Activated CD4-positive, alpha-beta T cell treated with anti-CD3 and anti-CD28 coated beads, Interleukin-2, amount 10 ng/mL, durations not matched to agents 24 days and 14 days (primary cell): ENCODE results near the gene MIGA2. TPM values are rescaled to one million over a fixed set of nuclear protein-coding genes. Genes with fewer than 3 reads are reported as not detected.
"Not testable (repeated sequence)": the region's sequence is repeated elsewhere in the genome, so short reads cannot be mapped to it uniquely, and the experiment has no call there.

Experiments used
- DNase-seq: peaks from one replicate; pipeline ENCODE4 v3.0.0; 2022
- H3K27ac Mint-ChIP-seq: one replicate; pipeline ENCODE4 v1.8.0; 2022; ENCODE audit warnings: mild to moderate bottlenecking, mixed read lengths
- H3K27me3 Mint-ChIP-seq: one replicate; pipeline ENCODE4 v1.8.0; 2022; ENCODE audit warnings: mixed read lengths
- H3K36me3 Mint-ChIP-seq: one replicate; pipeline ENCODE4 v1.8.0; 2022; ENCODE audit warnings: low read depth, mild to moderate bottlenecking, mixed read lengths
- H3K4me1 Mint-ChIP-seq: one replicate; pipeline ENCODE4 v1.8.0; 2021; ENCODE audit warnings: mixed read lengths
- H3K4me3 Mint-ChIP-seq: one replicate; pipeline ENCODE4 v1.8.0; 2022; ENCODE audit warnings: mild to moderate bottlenecking, moderate library complexity, mixed read lengths
- H3K9me3 Mint-ChIP-seq: one replicate; pipeline ENCODE4 v1.8.0; 2021; ENCODE audit warnings: mixed read lengths
- intact Hi-C: fragments of 100-400 bp; cut with micrococcal nuclease; formaldehyde crosslinking; loops from one replicate; pipeline ENCODE4 v1.15.1; 2023
- total RNA-seq: library from RNA; stranded (reverse); gene quantifications from 2 replicates; pipeline ENCODE4 v1.2.3, GENCODE V29; 2022

Gene MIGA2
- total RNA-seq, 1 donor from 2014 or later: 43.3 TPM

- Mint-ChIP-seq H3K27ac (no peak overlapping the region), H3K36me3 (peaks cover 3% of the 10 kb centered on the region), H3K4me3 (no peak overlapping the region), H3K27me3 (no peaks in the 10 kb centered on the region), H3K4me1 (peaks cover 24% of the 10 kb centered on the region), H3K9me3 (no peaks in the 10 kb centered on the region)
- DNase-seq: no peak
- intact Hi-C loops: no loop called here
Observed at GRCh38 chr9:129023036-129023907, 13.2 kb upstream of the MIGA2 start.

GRCh38 chr9:129023908-129024233, 12.6 kb upstream of the MIGA2 start:
- Mint-ChIP-seq H3K36me3 (peaks cover 1% of the 10 kb centered on the region), H3K27me3 (no peaks in the 10 kb centered on the region), H3K27ac (no peak overlapping the region), H3K4me3 (no peak overlapping the region), H3K9me3 (no peaks in the 10 kb centered on the region), H3K4me1 (peaks cover 24% of the 10 kb centered on the region)
- intact Hi-C loops: no loop called here
- no peak for DNase-seq

GRCh38 chr9:129026442-129027223, 9.8 kb upstream of the MIGA2 start:
- peak; percentile 60 for DNase-seq
- H3K4me3 Mint-ChIP-seq: peak overlapping the region; percentile 85
- no peak overlapping the region for H3K27ac Mint-ChIP-seq
- H3K9me3 Mint-ChIP-seq: no peaks in the 10 kb centered on the region
- no peaks in the 10 kb centered on the region for H3K36me3 Mint-ChIP-seq
- intact Hi-C loops: loop anchor here (5.0 kb wide), 1 partner anchor 569 kb away; the partner anchor contains the start of gene ODF2
- H3K27me3 Mint-ChIP-seq: no peaks in the 10 kb centered on the region
- peaks cover 21% of the 10 kb centered on the region for H3K4me1 Mint-ChIP-seq

- peaks cover 17% of the 10 kb centered on the region for H3K4me1 Mint-ChIP-seq
- no peaks in the 10 kb centered on the region for H3K9me3 Mint-ChIP-seq
- H3K36me3 Mint-ChIP-seq: no peaks in the 10 kb centered on the region
- intact Hi-C loops: loop anchor here (5.0 kb wide), 1 partner anchor 570 kb away; the partner anchor contains the start of gene ODF2
- H3K27ac Mint-ChIP-seq: peak overlapping the region; percentile 77
- no peaks in the 10 kb centered on the region for H3K27me3 Mint-ChIP-seq
- peak overlapping the region; percentile 85 for H3K4me3 Mint-ChIP-seq
- no peak for DNase-seq
Observed at GRCh38 chr9:129027224-129027684, 9.2 kb upstream of the MIGA2 start.

GRCh38 chr9:129027685-129028191, 8.7 kb upstream of the MIGA2 start:
- Mint-ChIP-seq H3K4me3 (peak overlapping the region; percentile 85), H3K36me3 (no peaks in the 10 kb centered on the region), H3K27me3 (no peaks in the 10 kb centered on the region), H3K9me3 (no peaks in the 10 kb centered on the region), H3K27ac (peak overlapping the region; percentile 77), H3K4me1 (peaks cover 17% of the 10 kb centered on the region)
- intact Hi-C loops: loop anchor here (1.0 to 5.0 kb wide), 6 partner anchors 9 to 570 kb away; partner anchors contain the start of genes CRAT, DOLK, DOLPP1 and LRRC8A
- no peak for DNase-seq

GRCh38 chr9:129028192-129028966, 8.0 kb upstream of the MIGA2 start, which contains the start of gene SH3GLB2:
Gene SH3GLB2 (minus strand): TSS chr9:129028331. CDS start chr9:129028154, 177 bp downstream.
- peak within 1 kb of the TSS; percentile 85 for H3K4me3 Mint-ChIP-seq
- peak within 1 kb of the TSS; percentile 77 for H3K27ac Mint-ChIP-seq
- H3K36me3 Mint-ChIP-seq: no peaks in the 10 kb centered on the region
- peak; percentile 96 for DNase-seq
- H3K27me3 Mint-ChIP-seq: no peaks in the 10 kb centered on the region
- intact Hi-C loops: loop anchor here (1.0 to 5.0 kb wide), 6 partner anchors 8 to 571 kb away; partner anchors contain the start of genes CRAT, DOLK, DOLPP1 and LRRC8A
- H3K9me3 Mint-ChIP-seq: no peaks in the 10 kb centered on the region
- H3K4me1 Mint-ChIP-seq: peaks cover 17% of the 10 kb centered on the region

GRCh38 chr9:129030191-129030590, 6.2 kb upstream of the MIGA2 start:
- DNase-seq: peak; percentile 53
- H3K27ac Mint-ChIP-seq: peak overlapping the region; percentile 0
- peaks cover 17% of the 10 kb centered on the region for H3K4me1 Mint-ChIP-seq
- H3K4me3 Mint-ChIP-seq: no peak overlapping the region
- H3K36me3 Mint-ChIP-seq: no peaks in the 10 kb centered on the region
- H3K27me3 Mint-ChIP-seq: no peaks in the 10 kb centered on the region
- H3K9me3 Mint-ChIP-seq: no peaks in the 10 kb centered on the region
- intact Hi-C loops: no loop called here

GRCh38 chr9:129031514-129031913, 4.9 kb upstream of the MIGA2 start:
- Mint-ChIP-seq H3K27me3 (peaks cover 2% of the 10 kb centered on the region), H3K4me3 (no peak overlapping the region), H3K9me3 (no peaks in the 10 kb centered on the region), H3K4me1 (peaks cover 17% of the 10 kb centered on the region), H3K36me3 (no peaks in the 10 kb centered on the region), H3K27ac (no peak overlapping the region)
- no peak for DNase-seq
- intact Hi-C loops: no loop called here

GRCh38 chr9:129032541-129033159, 3.8 kb upstream of the MIGA2 start:
- DNase-seq: no peak
- no peaks in the 10 kb centered on the region for H3K36me3 Mint-ChIP-seq
- H3K4me3 Mint-ChIP-seq: no peak overlapping the region
- intact Hi-C loops: no loop called here
- H3K4me1 Mint-ChIP-seq: peaks cover 18% of the 10 kb centered on the region
- no peak overlapping the region for H3K27ac Mint-ChIP-seq
- H3K9me3 Mint-ChIP-seq: no peaks in the 10 kb centered on the region
- H3K27me3 Mint-ChIP-seq: peaks cover 2% of the 10 kb centered on the region

GRCh38 chr9:129033216-129033615, 3.2 kb upstream of the MIGA2 start:
- Mint-ChIP-seq H3K27ac (no peak overlapping the region), H3K27me3 (peaks cover 2% of the 10 kb centered on the region), H3K36me3 (no peaks in the 10 kb centered on the region), H3K4me3 (no peak overlapping the region), H3K9me3 (no peaks in the 10 kb centered on the region), H3K4me1 (peaks cover 23% of the 10 kb centered on the region)
- no peak for DNase-seq
- intact Hi-C loops: no loop called here

- intact Hi-C loops: loop anchor here (1.0 kb wide), 3 partner anchors 8 to 312 kb away; partner anchors contain the start of genes DOLPP1, SH3GLB2 and ZDHHC12
- H3K27me3 Mint-ChIP-seq, DNase-seq, H3K36me3 Mint-ChIP-seq, H3K9me3 Mint-ChIP-seq: not testable (repeated sequence)
- Mint-ChIP-seq H3K4me3 (peak overlapping the region; percentile 98), H3K27ac (peak overlapping the region; percentile 84), H3K4me1 (peaks cover 26% of the 10 kb centered on the region)
Observed at GRCh38 chr9:129035838-129036237, 588 bp upstream of the MIGA2 start.

GRCh38 chr9:129036923-129037766, 719 bp downstream of the MIGA2 start:
- no peaks in the 10 kb centered on the region for H3K9me3 Mint-ChIP-seq
- peak overlapping the region; percentile 84 for H3K27ac Mint-ChIP-seq
- H3K4me3 Mint-ChIP-seq: peak overlapping the region; percentile 98
- H3K36me3 Mint-ChIP-seq: peaks cover 5% of the 10 kb centered on the region
- peak; percentile 66 for DNase-seq
- H3K27me3 Mint-ChIP-seq: peaks cover 2% of the 10 kb centered on the region
- peaks cover 26% of the 10 kb centered on the region for H3K4me1 Mint-ChIP-seq
- intact Hi-C loops: loop anchor here (1.0 kb wide), 3 partner anchors 9 to 313 kb away; partner anchors contain the start of genes DOLPP1, SH3GLB2 and ZDHHC12
